ENCODE data around the gene GPR153. TPM values are rescaled to one million over a fixed set of nuclear protein-coding genes. Genes with fewer than 3 reads are reported as not detected.
A peak's percentile ranks its signal among the peaks of the same experiment; 100 is the strongest.

Gene GPR153
- polyA plus RNA-seq, 3 donors, result 0.04 to 0.69 TPM; not detected in 1

- TF ChIP-seq CTCF (IDR thresholded peaks at IDR 0.05), result no peak
- H3K4me3 Mint-ChIP-seq, result peak overlapping the region; percentile 72 to 77
- peaks cover 27 to 54% (median 33%) of the 10 kb centered on the region in 3 donors for H3K27me3 Mint-ChIP-seq (ENCODE audit: low read depth in 3 of 3)
- intact Hi-C loops (cut with micrococcal nuclease), result no loop called here
- Histone ChIP-seq H3K4me2 (replicated peaks; ENCODE audit: extremely low read depth, low read length, poor library complexity, severe bottlenecking) (peak overlapping the region; percentile 92), H3K9ac (ENCODE audit: insufficient read depth, low read length, poor library complexity, severe bottlenecking) (no peak overlapping the region), H2AFZ (ENCODE audit: insufficient read depth, low read depth, low read length, poor library complexity, severe bottlenecking) (peak overlapping the region; percentile 71), H3K4me3 (replicated peaks in 1 of 3; ENCODE audit: low read depth in 2 of 3, low read length in 3 of 3) (peak overlapping the region in 1 of 3 experiments; percentile 70), H3K79me2 (ENCODE audit: insufficient read depth, low read length) (no peaks in the 10 kb centered on the region), H3K9me3 (replicated peaks in 1 of 2; ENCODE audit: control insufficient read depth in 1 of 2, insufficient read depth in 1 of 2, low read length in 2 of 2) (no peaks in the 10 kb centered on the region), H3K36me3 (replicated peaks in 1 of 2; ENCODE audit: control insufficient read depth in 1 of 2, insufficient read depth in 2 of 2, low read length in 2 of 2) (no peaks in the 10 kb centered on the region), H3K27me3 (ENCODE audit: control insufficient read depth in 2 of 2, insufficient read depth in 2 of 2, low read length in 2 of 2) (peaks cover 8 to 36% of the 10 kb centered on the region in 2 donors), H4K20me1 (ENCODE audit: insufficient read depth, low read length) (no peaks in the 10 kb centered on the region), H3K27ac (ENCODE audit: low read depth in 1 of 2, low read length in 2 of 2) (no peak overlapping the region), H3K4me1 (ENCODE audit: control insufficient read depth in 1 of 2, insufficient read depth in 2 of 2, low read length in 2 of 2) (peaks cover 11 to 18% of the 10 kb centered on the region in 2 donors)
- no peak overlapping the region for H3K27ac Mint-ChIP-seq
- peaks cover 0 to 4% of the 10 kb centered on the region in 2 donors for H3K36me3 Mint-ChIP-seq
- H3K9me3 Mint-ChIP-seq, result peaks cover 0 to 1% (median 0%) of the 10 kb centered on the region in 7 donors
- 13% methylated on average over 14 of the region's 15 CpGs for WGBS (ENCODE audit: insufficient coverage)
- DNase-seq, result no peak
- H3K4me1 Mint-ChIP-seq, result peaks cover 11% of the 10 kb centered on the region
Measured at GRCh38 chr1:6261615-6261995, 707 bp upstream of the GPR153 start.

GRCh38 chr1:6260433-6260934 is 414 bp downstream of the GPR153 start:
- Histone ChIP-seq H4K20me1 (ENCODE audit: insufficient read depth, low read length) (no peaks in the 10 kb centered on the region), H3K27ac (ENCODE audit: low read depth in 1 of 2, low read length in 2 of 2) (no peak overlapping the region), H3K4me1 (ENCODE audit: control insufficient read depth in 1 of 2, insufficient read depth in 2 of 2, low read length in 2 of 2) (peaks cover 11 to 18% of the 10 kb centered on the region in 2 donors), H2AFZ (ENCODE audit: insufficient read depth, low read depth, low read length, poor library complexity, severe bottlenecking) (peak overlapping the region; percentile 67), H3K79me2 (ENCODE audit: insufficient read depth, low read length) (no peaks in the 10 kb centered on the region), H3K4me3 (replicated peaks in 1 of 3; ENCODE audit: low read depth in 2 of 3, low read length in 3 of 3) (peak overlapping the region; percentile 35 to 72 (median 37)), H3K9me3 (replicated peaks in 1 of 2; ENCODE audit: control insufficient read depth in 1 of 2, insufficient read depth in 1 of 2, low read length in 2 of 2) (no peaks in the 10 kb centered on the region), H3K27me3 (ENCODE audit: control insufficient read depth in 2 of 2, insufficient read depth in 2 of 2, low read length in 2 of 2) (peaks cover 8 to 36% of the 10 kb centered on the region in 2 donors), H3K9ac (ENCODE audit: insufficient read depth, low read length, poor library complexity, severe bottlenecking) (no peak overlapping the region), H3K36me3 (replicated peaks in 1 of 2; ENCODE audit: control insufficient read depth in 1 of 2, insufficient read depth in 2 of 2, low read length in 2 of 2) (no peaks in the 10 kb centered on the region), H3K4me2 (replicated peaks; ENCODE audit: extremely low read depth, low read length, poor library complexity, severe bottlenecking) (peak overlapping the region; percentile 92)
- DNase-seq, result no peak
- under 1% methylated on average over 61 of the region's 61 CpGs for WGBS (ENCODE audit: insufficient coverage)
- no peak overlapping the region for H3K4me3 Mint-ChIP-seq
- peaks cover 11% of the 10 kb centered on the region for H3K4me1 Mint-ChIP-seq
- TF ChIP-seq CTCF (IDR thresholded peaks at IDR 0.05), result no peak
- H3K27me3 Mint-ChIP-seq (ENCODE audit: low read depth in 3 of 3), result peaks cover 28 to 58% (median 35%) of the 10 kb centered on the region in 3 donors
- H3K9me3 Mint-ChIP-seq, result peaks cover 0 to 1% (median 0%) of the 10 kb centered on the region in 7 donors
- H3K36me3 Mint-ChIP-seq, result peaks cover 0 to 4% of the 10 kb centered on the region in 2 donors
- intact Hi-C loops (cut with micrococcal nuclease), result no loop called here
- H3K27ac Mint-ChIP-seq, result no peak overlapping the region

Measured in CD14-positive monocyte (primary cell).